ENCODE results near the gene RETN. TPM values are rescaled to one million over a fixed set of nuclear protein-coding genes. Genes with fewer than 3 reads are reported as not detected.
A peak's percentile ranks its signal among the peaks of the same experiment; 100 is the strongest.

RETN gene
- polyA plus RNA-seq, 2 of the 4 experiments (the other 2 are of a cell fraction) = not detected

- DNase-seq (ENCODE audit: low read depth in 1 of 2, low spot score in 1 of 2) = no peak
- Histone ChIP-seq H3K4me1 (no peaks in the 10 kb centered on the region), H3K4me3 (no peak overlapping the region), H3K27ac (no peak overlapping the region), H3K4me2 (no peak overlapping the region), H3K9me3 (no peaks in the 10 kb centered on the region)
- WGBS (ENCODE audit: missing lambda C conversion rate) = 66% methylated on average over 8 of the region's 8 CpGs
- FAIRE-seq = no peak
- ChIA-PET POLR2A (no interaction called here), CTCF (interaction anchor here (1.0 to 3.2 kb wide), 5 partner anchors 12 to 145 kb away, joined by 3 to 21 read pairs (median 7); partner anchors contain the start of gene TRAPPC5)
- ATAC-seq = no peak
- TF ChIP-seq EP300 (IDR thresholded peaks at IDR 0.05) = no peak
- no peak for TF ChIP-seq USF2 (IDR thresholded peaks at IDR 0.05)
- no peak for TF ChIP-seq NPAS2 (CRISPR knock-in tag; IDR thresholded peaks at IDR 0.05; ENCODE audit: borderline replicate concordance)
- no peak for TF ChIP-seq HMGXB4 (CRISPR knock-in tag; IDR thresholded peaks at IDR 0.05; ENCODE audit: borderline replicate concordance)
- TF ChIP-seq FOXS1 (CRISPR knock-in tag; IDR thresholded peaks at IDR 0.05) = no peak
- no peak for TF ChIP-seq HEYL (CRISPR knock-in tag; IDR thresholded peaks at IDR 0.05)
- TF ChIP-seq KDM1A (IDR thresholded peaks at IDR 0.05; ENCODE audit: low read depth) = no peak
- TF ChIP-seq SREBF2 (IDR thresholded peaks at IDR 0.05) = no peak
- no peak for TF ChIP-seq ZC3H11A (IDR thresholded peaks at IDR 0.05)
- no peak for TF ChIP-seq TP53 (CRISPR knock-in tag; IDR thresholded peaks at IDR 0.05)
- TF ChIP-seq SMC3 (IDR thresholded peaks at IDR 0.05) = no peak
- no peak for TF ChIP-seq EHMT2 (IDR thresholded peaks at IDR 0.05; ENCODE audit: low read depth)
Observed at GRCh38 chr19:7655581-7655980, 13.3 kb upstream of the RETN start.

- no peak for DNase-seq (ENCODE audit: low read depth in 1 of 2, low spot score in 1 of 2)
- ChIA-PET POLR2A (no interaction called here), CTCF (interaction anchor here (0.6 to 1.7 kb wide), 5 partner anchors 18 to 143 kb away, joined by 3 to 7 read pairs (median 6); partner anchors contain the start of gene TRAPPC5)
- TF ChIP-seq KDM5A (IDR thresholded peaks at IDR 0.05) (no peak), E2F6 (IDR thresholded peaks at IDR 0.05; ENCODE audit: borderline replicate concordance, low read depth) (no peak), EHMT2 (IDR thresholded peaks at IDR 0.05; ENCODE audit: low read depth) (no peak), CHD2 (IDR thresholded peaks at IDR 0.05; ENCODE audit: low read length, partially characterized antibody) (no peak), MAFK (IDR thresholded peaks at IDR 0.05; ENCODE audit: partially characterized antibody) (no peak), MAX (IDR thresholded peaks at IDR 0.05) (no peak), ATOH8 (CRISPR knock-in tag; IDR thresholded peaks at IDR 0.05; ENCODE audit: low read depth) (no peak), RNF2 (IDR thresholded peaks at IDR 0.05; ENCODE audit: borderline replicate concordance, low read depth) (no peak), RAD21 (conservative IDR thresholded peaks at IDR 0.05 in 1 of 2, IDR thresholded peaks at IDR 0.05 in 1 of 2) (no peak), KDM1A (IDR thresholded peaks at IDR 0.05; ENCODE audit: low read depth) (no peak), POLR2A (IDR thresholded peaks at IDR 0.05; ENCODE audit: low read length) (no peak), RCOR1 (IDR thresholded peaks at IDR 0.05; ENCODE audit: low read depth, low read length) (no peak), GATA3 (IDR thresholded peaks at IDR 0.05; ENCODE audit: borderline replicate concordance) (no peak), ZFP36 (IDR thresholded peaks at IDR 0.05; ENCODE audit: borderline replicate concordance, partially characterized antibody) (no peak)
- ATAC-seq = no peak; a peak in 1 of 6 replicates
- no peak overlapping the region for H3K4me3 ChIP-seq
- no peak for FAIRE-seq
- no peak overlapping the region for H3K4me2 ChIP-seq
- no peaks in the 10 kb centered on the region for H3K9me3 ChIP-seq
- no peaks in the 10 kb centered on the region for H3K4me1 ChIP-seq
- WGBS (ENCODE audit: missing lambda C conversion rate) = 36% methylated on average over 13 of the region's 14 CpGs
- H3K27ac ChIP-seq = 0 out of 6 replicates have a peak overlapping the region, but pooled peaks of 1 of the 2 experiments have one; percentile 14
Observed at GRCh38 chr19:7657131-7657751, 11.6 kb upstream of the RETN start.
